Thyroid gland (tissue), 4 donors: ENCODE measurements around the gene PHPT1. TPM values are rescaled to one million over a fixed set of nuclear protein-coding genes. Genes with fewer than 3 reads are reported as not detected.

Experiments used
- DNase-seq, 2 donors: peaks; one replicate each; pipeline ENCODE4 v3.0.0-alpha.2; 2019
- H3K27ac ChIP-seq, 3 donors: fragments of 200-600 bp; sonication (generic); 1 replicate in 2 of 3; 2 replicates in 1 of 3; pipeline ENCODE4 v1.5.1; 2016 to 2019; ENCODE audit warnings: mild to moderate bottlenecking in 1 of 3, moderate library complexity in 1 of 3
- H3K27me3 ChIP-seq: fragments of 200-600 bp; sonication (generic); one replicate; pipeline ENCODE4 v1.5.1; 2019
- H3K36me3 ChIP-seq, 2 donors: fragments of 200-600 bp; sonication (generic); one replicate each; pipeline ENCODE4 v1.5.1; 2016 to 2019
- H3K4me1 ChIP-seq, 2 donors: fragments of 200-600 bp; sonication (generic); one replicate each; pipeline ENCODE4 v1.5.1; 2017 to 2019
- H3K4me3 ChIP-seq, 3 donors: fragments of 200-600 bp; sonication (generic); replicated peaks in 1 of 3; 1 replicate in 2 of 3; 2 replicates in 1 of 3; pipeline ENCODE4 v1.5.1; 2016; ENCODE audit warnings: mild to moderate bottlenecking in 1 of 3
- H3K9me3 ChIP-seq: fragments of 200-600 bp; sonication (generic); one replicate; pipeline ENCODE4 v1.5.1; 2017
- CTCF ChIP-seq, 6 experiments: fragments of 200-600 bp in 3 of 6; fragments of 450-650 bp in 3 of 6; sonication (generic) in 3 of 6; IDR thresholded peaks; one replicate each; pipeline ENCODE4 v1.5.1; 2016 to 2019; ENCODE audit warnings: antibody characterized with exemption in 6 of 6, mild to moderate bottlenecking in 2 of 6, inconsistent platforms in 1 of 6, moderate library complexity in 1 of 6
- POLR2A ChIP-seq, 2 donors: fragments of 450-650 bp; IDR thresholded peaks; one replicate each; pipeline ENCODE4 v1.6.1; 2017; ENCODE audit warnings: antibody characterized with exemption in 2 of 2, mild to moderate bottlenecking in 2 of 2, moderate library complexity in 1 of 2
- WGBS, 2 donors: methylation state at CpG; one replicate each; pipeline ENCODE4 v1.1.5; 2017; 5-methylcytosine and 5-hydroxymethylcytosine counted together
- intact Hi-C: fragments of 100-400 bp; cut with DNase I; formaldehyde crosslinking; loops from one replicate; pipeline ENCODE4 v1.15.1; 2023
- total RNA-seq, 4 donors: library from RNA; depleted of rRNA; stranded (reverse); fragments of >200 nt; gene quantifications; one replicate each; pipeline ENCODE4 v1.2.3, GENCODE V29; 2016

The PHPT1 gene
- total RNA-seq, 4 donors from 2014 or later = 79.4 to 174 (median 115) TPM

GRCh38 chr9:136803551-136804508 is 45.4 kb upstream of the PHPT1 start:
- intact Hi-C loops = no loop called here
- no peak for DNase-seq
- TF ChIP-seq POLR2A (IDR thresholded peaks at IDR 0.05) (no peak), CTCF (IDR thresholded peaks at IDR 0.05) (no peak)
- Histone ChIP-seq H3K27me3 (no peaks in the 10 kb centered on the region), H3K36me3 (no peaks in the 10 kb centered on the region), H3K4me3 (no peak overlapping the region), H3K27ac (no peak overlapping the region), H3K9me3 (no peaks in the 10 kb centered on the region), H3K4me1 (peaks cover 29 to 37% of the 10 kb centered on the region in 2 donors)
- 88 to 94% methylated on average over 22 of the region's 22 CpGs for WGBS, 2 donors

- Histone ChIP-seq H3K4me3 (no peak overlapping the region), H3K9me3 (no peaks in the 10 kb centered on the region), H3K36me3 (no peaks in the 10 kb centered on the region), H3K4me1 (peaks cover 32 to 37% of the 10 kb centered on the region in 2 donors), H3K27ac (no peak overlapping the region), H3K27me3 (no peaks in the 10 kb centered on the region)
- WGBS, 2 donors = 74 to 93% methylated on average over 8 to 13 of the region's 20 CpGs
- TF ChIP-seq POLR2A (IDR thresholded peaks at IDR 0.05) = no peak
- TF ChIP-seq CTCF (IDR thresholded peaks at IDR 0.05) = no peak
- intact Hi-C loops = loop anchor here (5.0 kb wide), 1 partner anchor 143 kb away; the partner anchor contains the start of gene C8G
- peak in 1 of 2 donors; percentile 39 for DNase-seq
Observed at GRCh38 chr9:136804509-136805206, 44.6 kb upstream of the PHPT1 start.

DNA sequence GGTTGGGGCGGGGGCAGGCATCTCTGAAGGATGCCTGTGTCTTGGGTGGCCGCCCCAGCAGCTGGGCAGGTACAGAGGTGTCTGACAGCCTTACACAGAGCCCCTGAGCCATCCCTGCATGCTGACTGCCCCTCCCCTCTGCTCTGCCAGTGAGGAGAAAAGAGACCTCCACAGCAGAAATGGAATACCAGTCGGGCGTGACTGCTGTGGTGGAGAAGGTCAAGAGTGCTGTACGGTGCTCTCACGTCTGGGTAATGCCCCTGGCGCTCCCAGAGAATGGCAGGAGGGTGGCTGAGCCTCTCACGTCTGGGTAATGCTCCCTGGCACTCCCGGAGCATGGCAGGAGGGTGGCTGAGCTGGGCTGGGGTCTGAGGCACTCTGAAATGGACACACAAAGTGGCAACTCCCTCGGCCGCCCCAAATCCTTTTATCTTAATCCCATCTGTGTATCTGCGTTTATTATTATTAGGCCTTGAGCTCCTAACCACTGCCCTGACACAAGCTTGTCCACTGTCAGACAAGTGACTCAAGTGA is 43.9 kb upstream of the PHPT1 start:
- no peaks in the 10 kb centered on the region for H3K9me3 ChIP-seq
- no peaks in the 10 kb centered on the region for H3K36me3 ChIP-seq
- intact Hi-C loops = loop anchor here (5.0 kb wide), 1 partner anchor 142 kb away; the partner anchor contains the start of gene C8G
- H3K27me3 ChIP-seq = no peaks in the 10 kb centered on the region
- H3K27ac ChIP-seq = no peak overlapping the region
- WGBS, 2 donors = 70 to 75% methylated on average over 9 to 12 of the region's 12 CpGs
- DNase-seq = peak in 1 of 2 donors; percentile 43
- TF ChIP-seq POLR2A (IDR thresholded peaks at IDR 0.05) (no peak), CTCF (IDR thresholded peaks at IDR 0.05) (no peak)
- H3K4me1 ChIP-seq = peaks cover 33 to 40% of the 10 kb centered on the region in 2 donors
- no peak overlapping the region for H3K4me3 ChIP-seq

DNA sequence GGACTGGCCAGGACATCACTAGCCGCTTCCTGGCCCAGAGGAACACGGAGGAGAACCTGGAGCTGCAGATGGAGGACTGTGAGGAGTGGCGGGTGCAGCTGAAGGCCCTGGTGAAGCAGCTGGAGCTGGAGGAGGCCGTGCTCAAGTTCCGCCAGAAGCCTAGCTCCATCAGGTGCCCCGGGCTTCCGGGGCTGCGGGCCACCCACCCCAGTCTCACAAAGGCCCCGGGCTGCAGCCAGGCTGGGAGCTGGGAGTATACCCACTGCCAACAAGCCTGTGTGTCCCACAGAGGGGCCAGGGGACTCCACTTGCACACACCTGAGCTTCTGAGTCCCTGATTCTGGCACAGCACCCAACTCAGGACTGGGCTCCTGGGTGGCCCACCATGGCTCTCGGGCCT is 43.1 kb upstream of the PHPT1 start:
- DNase-seq = no peak
- Histone ChIP-seq H3K4me1 (peaks cover 25 to 37% of the 10 kb centered on the region in 2 donors), H3K36me3 (no peaks in the 10 kb centered on the region), H3K27me3 (no peaks in the 10 kb centered on the region), H3K4me3 (no peak overlapping the region), H3K9me3 (no peaks in the 10 kb centered on the region), H3K27ac (no peak overlapping the region)
- TF ChIP-seq CTCF (IDR thresholded peaks at IDR 0.05) = no peak
- TF ChIP-seq POLR2A (IDR thresholded peaks at IDR 0.05) = no peak
- 89 to 100% methylated on average over 4 to 6 of the region's 10 CpGs for WGBS, 2 donors
- intact Hi-C loops = loop anchor here (5.0 kb wide), 1 partner anchor 141 kb away; the partner anchor contains the start of gene C8G
